NCI-H526 (cell line): ENCODE results near the gene KIAA1958.

ENCODE experiments used
- DNase-seq, 2 experiments: peaks; one replicate each; lab custom pipeline; 2025; lab: John Stamatoyannopoulos, UW

The KIAA1958 gene

DNA sequence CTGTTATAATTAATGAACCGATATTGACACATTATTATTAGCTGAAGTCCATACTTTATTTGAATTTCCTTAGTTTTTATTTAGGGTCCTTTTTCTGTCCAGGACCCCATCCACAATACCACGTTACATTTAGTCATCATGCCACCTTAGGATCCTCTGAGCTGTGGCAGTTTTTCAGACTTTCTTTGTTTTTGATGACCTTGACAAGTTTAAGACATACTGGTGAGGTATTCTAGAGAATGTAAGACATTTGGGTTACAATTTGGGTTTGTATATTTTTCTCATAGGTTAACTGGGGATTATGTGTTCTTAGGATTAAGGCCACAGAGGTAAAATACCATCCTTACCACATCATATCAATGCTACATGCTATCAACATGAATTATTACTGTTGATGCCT lies 42.7 kb downstream of the KIAA1958 start:
- DNase-seq: no peak

DNA sequence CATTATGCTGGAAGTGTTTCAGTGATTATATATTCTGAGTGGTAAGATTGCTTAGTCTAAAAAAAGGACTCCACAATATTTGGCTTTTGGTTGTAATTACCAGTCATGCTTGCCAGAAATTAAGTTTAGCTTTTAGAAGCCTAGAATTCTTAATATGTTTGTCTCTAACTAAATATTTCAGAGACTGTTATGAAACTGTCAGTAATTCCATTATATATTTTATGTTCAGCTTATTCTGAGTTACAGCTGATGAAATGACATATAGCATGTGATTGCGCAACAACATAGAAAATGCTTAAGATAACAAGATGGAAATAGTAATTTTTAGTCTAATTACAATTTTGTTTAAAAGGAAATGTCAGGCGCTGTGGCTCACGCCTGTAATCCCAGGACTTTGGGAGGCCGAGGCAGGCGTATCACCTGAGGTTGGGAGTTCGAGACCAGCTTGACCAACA lies 44.2 kb downstream of the KIAA1958 start:
- DNase-seq: no peak

DNA sequence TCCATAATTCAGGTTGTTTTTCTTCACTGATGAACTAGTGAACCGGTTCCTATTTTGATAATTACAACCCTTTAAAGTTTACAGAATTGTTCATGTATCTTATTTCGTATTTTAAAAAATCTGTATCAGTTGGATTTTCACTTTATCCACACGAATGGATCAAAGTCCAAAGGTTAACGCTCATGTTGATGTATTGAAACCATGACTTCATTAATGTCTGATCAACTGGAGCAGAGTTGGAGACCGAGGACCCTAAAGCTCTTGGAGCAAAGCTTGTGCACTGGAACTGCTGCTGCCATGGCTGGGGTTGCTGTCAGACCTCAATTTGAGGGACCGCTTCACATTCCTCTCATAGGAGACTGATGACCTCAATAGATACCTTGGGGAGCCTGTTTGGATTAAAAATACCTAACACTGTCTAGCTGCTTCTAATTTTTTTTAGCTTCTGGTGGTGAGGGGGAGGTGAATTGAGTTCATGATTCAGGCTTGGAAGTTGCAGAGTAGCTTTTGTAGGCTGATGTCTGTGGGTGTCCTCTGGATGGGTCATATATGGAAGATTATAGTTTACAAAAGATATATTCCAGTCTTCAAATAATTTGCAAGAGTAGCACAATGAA lies 45.1 kb downstream of the KIAA1958 start:
- DNase-seq: no peak

DNA sequence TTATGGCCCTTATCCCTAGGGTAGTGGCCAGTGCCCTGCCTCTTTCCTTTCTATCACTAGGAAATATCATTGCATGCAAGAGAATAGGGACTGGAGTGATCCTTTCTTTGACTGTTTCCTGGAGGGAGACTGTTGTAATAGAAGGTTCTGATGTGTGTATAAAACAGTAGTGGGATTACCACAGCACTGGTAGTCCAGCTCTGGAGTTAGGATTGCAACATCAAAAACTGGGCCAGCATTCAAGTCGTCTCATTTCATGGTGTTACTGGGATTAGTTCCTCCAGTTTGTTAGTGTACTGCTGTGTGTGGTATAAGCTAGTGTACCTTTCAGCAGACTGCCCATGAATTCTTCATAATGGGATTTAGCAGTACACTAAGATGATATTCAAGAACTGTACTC lies 45.8 kb downstream of the KIAA1958 start:
- no peak for DNase-seq

DNA sequence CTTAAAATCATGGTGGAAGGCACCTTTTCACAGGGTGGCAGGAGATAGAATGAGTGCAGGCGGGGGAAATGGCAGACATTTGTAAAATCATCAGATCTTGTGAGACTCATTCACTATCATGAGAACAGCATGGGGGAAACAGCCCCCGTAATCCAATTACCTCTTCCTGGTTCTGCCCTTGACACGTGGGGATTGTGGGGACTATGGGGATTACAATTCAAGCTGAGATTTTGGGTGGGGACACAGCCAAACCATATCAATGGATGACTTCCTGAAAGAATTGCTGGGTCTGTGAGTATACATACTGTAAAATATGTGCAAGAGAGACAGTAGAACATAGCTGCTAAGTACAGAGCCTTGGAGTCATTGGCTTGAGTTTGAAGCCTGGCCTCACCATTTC lies 47.0 kb downstream of the KIAA1958 start:
- no peak for DNase-seq

DNA sequence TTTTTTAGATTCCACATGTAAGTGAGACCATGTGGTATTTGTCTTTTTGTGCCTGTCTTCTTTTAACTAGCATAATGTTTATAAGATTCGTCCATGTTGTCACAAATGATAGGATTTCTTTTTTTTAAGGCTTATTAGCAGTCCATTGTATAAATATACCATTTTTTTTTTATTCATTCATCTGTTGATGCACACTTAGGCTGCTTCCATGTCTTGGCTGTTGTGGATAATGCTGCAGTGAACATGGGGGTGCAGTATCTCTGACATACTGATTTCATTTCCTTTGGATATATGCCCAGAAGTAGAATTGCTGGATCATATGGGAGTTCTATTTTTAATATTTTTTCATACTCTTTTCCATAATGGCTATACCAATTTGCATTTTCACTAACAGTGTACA lies 48.7 kb downstream of the KIAA1958 start:
- peak; percentile 7 to 60 for DNase-seq

DNA sequence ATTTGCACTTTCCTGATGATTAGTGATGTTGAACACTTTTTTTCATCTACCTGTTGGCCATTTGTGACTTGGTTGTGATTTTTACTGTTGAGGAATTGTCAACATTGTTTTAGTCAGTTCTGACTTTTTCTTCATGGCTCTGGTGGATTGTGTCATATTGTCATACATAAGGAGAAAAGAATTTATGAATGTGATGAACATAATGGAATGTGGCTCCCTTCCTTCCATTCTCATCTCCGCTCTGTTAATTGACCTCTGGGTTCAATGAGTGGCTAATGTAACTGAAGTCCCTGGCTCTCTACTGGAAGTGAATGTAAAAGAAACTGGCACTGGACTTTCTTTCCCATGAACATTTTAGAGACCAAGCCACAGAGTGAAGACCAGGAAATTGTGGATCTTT lies 49.2 kb downstream of the KIAA1958 start:
- no peak for DNase-seq

DNA sequence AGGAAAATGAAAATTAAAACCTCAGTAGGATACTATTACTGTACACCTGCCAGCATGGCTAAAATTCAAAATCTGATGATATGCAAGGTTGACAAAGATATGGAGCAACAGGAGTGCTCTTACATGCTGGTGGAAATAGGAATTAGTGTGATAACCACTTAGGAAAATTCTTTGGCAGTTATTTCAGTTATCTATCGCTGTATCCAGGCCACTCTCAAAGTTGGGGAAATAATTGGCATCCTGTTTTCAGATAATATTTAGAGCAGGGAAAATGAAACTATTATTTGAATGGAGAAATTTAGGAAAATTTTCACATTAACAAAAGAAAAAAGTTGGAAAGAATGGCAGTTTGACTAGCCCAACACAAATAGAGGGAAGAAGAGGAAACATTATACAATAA lies 50.9 kb downstream of the KIAA1958 start:
- no peak for DNase-seq

DNA sequence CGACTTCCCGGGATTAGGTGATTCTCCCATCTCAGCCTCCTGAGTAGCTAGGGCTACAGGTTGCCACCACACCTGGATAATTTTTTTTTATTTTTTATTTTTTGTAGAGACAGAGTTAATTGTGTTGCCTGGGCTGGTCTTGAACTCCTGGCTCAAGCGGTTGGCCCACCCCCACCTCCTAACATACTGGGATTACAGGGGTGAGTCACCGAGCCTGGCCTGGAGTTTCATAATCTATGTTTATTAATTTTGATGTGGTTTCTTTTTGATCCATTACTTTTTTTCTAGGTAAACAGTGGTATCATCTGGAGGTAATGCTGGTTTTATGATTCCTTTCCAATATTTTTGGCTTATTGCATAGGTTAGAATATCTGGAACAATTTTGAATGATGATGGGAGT lies 54.2 kb downstream of the KIAA1958 start:
- DNase-seq: no peak

DNA sequence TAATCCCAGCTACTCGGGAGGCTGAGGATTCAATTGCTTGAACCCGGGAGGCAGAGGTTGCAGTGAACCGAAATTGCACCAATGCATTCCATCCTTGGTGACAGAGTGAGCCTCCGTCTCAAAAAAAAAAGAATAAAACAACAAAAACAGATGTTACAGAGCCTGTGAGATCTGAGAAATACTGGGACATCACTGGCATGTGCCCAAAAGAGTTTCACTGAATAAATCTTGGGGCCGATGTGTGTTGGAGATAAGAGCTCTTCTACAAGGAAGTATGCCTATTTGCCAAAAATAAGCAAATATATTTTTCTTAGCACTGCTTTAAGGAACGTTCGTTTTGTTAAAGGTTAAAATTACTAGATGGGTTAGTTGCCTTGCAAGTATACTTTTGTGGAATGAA lies 55.1 kb downstream of the KIAA1958 start:
- DNase-seq: no peak

DNA sequence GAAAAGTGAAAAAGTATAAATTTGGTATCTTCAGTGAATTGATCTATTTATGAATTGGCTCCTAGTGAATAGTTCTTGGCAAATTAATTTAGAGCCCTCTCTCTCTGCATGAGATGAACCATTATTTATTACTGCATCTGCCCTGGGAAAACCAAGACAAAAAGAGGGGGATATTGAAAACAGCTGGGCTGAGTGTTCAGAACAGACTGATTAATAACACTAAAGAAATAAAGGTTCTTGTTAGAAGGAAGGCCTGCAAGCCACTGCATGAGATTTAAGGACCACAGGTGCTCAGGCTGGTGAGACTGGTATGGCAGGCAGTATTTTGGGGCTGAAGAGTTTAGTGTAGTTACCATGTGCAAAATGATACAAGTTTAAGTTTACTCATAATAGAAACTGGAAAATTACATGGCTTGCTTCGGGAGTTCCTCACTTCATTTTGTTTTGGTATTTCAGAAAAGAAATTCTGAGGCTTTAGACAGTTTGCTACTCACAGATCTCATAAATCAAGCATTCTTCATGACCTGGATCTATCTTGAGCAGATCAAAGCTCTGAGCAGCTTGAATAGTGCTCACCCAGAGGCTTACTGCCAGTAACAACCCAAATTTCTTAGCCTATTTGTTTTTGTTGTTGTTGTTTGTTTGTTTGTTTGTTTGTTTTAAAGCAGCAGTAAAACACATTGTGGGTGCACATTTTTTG lies 56.1 kb downstream of the KIAA1958 start:
- no peak for DNase-seq

DNA sequence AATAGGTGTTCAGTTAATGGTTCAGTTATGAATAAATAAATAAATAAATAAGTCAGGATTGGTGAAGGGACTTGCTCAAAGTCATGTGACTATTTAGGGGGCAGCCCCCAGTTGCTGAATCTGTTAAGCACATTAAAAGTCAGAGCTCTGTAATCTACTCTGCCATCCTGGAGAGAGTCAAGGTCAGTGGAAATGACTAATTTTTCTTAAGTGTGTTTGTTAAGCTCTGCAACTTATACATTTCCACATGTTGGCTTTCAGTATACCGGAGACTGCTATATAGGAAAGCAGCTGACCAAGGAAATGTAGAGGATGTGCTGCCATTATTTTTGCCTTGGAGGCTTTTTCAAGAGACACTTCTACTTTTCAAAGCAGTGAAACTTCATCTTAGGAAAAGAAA lies 57.9 kb downstream of the KIAA1958 start:
- no peak for DNase-seq

DNA sequence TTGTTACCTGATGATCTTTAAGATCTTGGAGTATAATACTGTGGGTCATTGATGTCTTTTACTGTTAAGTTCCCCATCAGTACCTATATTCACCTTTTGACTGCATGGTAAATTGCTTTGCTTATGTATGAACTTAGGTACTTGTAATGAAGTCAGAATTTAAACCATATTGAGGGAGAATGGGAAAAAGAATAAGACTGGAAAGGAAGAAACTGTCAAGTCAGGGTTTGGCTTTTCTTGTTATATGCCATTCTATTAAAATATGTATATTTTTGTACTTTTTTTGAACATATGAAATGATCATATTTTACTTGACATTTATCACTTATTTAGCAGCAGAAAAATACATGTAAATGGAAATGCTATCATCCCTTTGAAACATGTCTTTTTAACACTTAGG lies 58.6 kb downstream of the KIAA1958 start:
- no peak for DNase-seq

DNA sequence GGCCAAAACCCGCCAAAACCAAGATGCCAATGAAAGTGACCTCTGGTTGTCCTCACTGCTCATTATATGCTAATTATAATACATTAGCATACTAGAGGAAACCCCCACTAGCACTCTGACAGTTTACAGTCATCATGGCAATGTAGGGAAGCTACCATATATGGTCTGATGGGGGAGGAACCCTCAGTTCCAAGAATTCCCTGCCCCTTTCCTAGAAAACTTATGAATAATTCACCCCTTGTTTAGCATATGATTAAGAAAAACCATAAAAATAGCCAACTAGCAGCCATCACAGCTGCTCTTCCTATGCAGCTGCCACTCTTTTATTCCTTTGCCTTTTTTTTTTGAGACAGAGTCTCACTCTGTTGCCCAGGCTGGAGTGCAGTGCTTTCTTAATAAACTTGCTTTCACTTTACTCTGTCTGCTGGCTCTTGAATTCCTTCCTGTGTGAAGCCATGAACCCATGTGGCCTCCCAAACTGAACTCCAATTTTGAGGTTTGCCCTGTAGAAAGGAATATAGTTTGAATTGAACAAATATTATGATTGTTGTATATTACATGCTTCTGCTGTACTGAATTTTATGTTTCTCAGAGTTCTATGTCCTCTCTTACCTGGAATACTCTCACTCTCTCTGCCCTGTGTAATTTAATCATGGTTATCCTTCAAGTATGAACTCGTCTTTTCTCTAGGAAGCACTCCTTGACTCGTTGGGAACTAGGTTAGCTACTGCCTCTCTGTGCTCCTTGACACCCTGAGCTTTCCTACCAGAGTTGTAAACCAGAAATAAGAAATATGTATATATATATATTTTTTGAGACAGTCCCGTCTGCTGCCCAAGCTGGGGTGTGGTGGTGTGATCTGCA lies 59.8 kb downstream of the KIAA1958 start:
- DNase-seq: peak; percentile 2 to 3

DNA sequence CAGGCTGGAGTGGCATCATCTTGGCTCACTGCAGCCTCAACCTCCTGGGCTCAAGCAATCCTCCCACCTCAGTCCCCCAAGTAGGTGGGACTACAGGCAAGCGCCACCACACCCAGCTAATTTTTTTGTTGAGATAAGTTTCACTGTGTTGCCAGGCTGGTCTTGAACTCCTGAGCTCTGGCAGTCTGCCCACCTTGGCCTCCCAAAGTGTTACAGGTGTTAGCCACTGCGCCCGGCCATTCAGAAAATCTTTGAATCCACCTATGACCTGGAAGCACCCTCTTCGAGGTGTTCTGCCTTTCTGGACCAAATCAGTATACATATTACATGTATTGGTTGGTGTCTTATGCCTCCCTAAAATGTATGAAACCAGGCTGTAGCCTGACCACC lies 61.4 kb downstream of the KIAA1958 start:
- DNase-seq: no peak

DNA sequence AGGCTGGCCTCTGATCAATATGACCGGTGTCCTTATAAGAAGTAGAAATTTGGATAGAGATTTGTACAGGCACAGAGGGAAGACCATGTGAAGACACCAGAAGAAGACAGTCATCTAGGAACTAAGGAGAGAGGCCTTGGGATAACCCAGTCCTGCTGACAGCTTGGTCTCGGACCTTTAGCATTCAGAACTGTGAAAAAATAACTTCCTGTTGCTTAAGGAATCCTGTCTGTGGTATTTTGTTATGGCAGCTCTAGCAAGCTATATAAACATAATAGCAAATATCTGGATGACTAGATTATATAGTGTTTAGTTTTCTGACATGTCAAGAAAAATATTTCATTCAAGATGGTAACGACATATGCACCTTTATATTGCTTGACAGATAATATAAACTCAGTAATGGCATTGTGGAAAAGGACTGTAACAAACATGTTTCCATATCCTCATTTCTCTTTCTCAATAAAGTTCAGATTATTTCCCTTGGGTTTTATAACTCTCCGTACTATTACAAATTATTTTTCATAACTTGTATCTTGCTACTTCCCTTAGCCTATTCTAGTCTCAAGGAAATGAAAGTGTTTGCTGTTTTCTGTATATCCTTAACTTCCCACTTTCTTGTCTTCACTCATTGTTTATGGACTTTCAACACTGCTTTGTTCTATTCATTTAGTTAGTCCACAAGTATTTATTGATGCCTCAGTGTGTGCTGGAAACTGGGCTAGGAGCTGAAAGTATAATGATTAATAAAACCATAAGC lies 62.4 kb downstream of the KIAA1958 start:
- DNase-seq: no peak

DNA sequence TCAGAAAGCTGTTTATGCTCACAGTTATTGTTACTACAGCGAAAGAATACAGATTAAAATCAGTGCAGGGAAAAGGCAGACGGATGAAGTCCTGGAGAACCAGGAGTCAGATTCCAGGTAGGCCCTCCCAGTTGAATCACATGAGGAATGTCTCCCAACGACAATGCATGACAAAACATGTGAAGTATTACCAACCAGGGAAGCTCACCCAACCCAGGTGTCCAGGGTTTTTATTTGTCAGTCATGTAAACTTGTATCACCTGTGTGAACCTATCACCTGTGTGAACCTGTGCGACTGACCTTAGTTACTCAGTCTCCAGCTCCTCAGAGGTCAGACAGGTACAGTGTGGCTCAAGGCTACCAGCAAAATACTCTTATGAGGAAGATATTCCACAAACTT lies 63.9 kb downstream of the KIAA1958 start:
- DNase-seq: no peak

DNA sequence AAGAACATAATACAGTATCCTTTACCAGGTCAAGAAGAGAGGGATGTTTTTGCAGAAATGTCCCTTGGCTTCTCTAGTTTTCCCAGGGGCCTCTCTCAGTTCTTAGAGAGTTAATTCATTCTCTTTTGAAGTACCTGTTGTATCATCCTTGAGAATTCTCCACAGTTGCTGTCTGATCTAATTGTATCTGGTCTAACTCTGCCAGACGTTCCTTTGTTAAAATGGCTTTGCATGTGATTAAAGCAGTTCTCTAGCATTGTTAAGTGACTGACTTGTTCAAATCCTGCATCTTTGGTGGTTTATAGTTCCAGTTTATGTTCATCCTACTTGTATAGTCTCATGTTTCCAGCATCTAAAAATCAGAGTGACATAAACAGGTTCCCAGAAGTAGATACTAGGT lies 65.0 kb downstream of the KIAA1958 start:
- DNase-seq: no peak

DNA sequence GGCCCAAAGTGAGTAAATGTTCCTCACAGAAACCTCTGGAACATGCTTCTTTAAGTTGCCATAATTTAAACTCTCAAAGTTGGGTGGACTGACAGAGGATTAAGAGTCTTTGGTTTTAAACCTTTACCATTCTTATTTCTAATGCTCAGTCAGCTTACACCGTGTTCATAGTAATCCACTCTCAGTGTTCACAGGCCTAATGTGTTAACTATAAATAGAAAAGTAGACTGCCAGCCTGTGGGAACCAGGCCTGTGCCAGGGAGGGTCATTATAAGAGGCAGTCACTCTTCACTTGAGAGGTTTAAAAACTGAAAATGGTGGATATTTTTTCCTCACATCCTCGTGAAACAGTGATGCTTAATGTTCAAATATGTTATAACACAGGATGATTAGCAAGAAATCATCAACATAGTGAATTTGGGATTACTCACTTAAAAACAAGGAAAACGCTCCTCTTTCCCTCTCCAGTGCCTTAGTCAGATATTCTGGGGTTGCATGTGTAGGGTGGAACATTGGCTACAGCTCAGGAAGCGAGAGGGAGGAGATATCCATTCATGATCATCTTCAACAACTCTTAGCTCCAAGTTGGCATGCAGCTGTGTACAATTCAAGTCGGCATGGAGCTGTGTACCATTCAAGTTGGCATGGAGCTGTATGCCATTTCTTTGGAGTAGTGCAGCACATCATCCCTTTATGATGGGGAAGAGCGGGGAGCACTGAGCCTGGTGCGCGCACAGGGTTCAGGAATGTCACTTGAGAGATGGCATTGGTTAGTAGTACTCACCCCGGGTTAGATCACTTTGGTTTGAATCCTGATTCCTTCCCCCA lies 65.8 kb downstream of the KIAA1958 start:
- DNase-seq: no peak

DNA sequence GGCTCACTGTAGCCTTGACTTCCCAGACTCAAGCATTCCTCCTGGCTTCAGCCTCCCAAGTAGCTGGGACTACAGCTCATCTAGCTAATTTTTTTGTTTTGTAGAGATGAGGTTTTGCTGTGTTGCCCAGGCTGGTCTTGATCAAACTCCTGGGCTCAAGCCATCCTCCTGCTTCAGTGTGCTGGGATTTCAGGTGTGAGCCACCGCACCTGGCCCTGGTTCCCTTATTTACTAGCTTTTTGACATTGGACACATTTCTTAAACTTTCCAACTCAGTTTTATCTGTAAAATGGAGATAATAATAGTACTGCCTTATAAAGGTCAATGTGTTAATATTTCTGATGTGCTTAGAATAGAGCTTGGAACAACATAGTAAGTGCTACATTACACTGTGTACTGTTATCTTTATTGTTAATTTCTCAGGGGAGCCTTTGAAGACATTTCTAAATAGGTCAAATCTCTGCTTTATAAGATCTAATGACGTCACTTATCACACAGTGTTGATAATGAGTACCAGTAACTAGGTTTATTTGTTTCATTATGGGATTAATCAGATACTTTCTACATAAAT lies 66.7 kb downstream of the KIAA1958 start:
- no peak for DNase-seq

DNA sequence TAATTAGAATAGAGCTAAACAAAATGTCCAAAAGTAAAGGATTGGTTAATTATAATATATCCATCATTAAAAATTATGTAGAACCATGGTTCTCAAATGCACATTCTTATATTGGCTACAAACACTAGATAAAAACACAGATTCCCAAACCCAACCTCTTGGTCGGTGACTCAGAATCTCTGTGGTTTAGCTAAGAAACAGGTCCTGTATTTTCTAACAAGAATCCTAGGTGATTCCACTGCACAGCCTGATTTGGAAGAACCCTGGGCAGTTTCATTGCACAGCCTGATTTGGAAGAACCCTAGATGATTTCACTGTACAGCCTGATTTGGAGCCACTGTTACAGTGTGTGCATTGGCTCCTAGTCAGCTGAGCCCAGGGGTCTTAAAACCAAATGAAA lies 67.9 kb downstream of the KIAA1958 start:
- DNase-seq: no peak
